H1 (cell line): ENCODE data around the gene MMAB. TPM values are rescaled to one million over a fixed set of nuclear protein-coding genes. Genes with fewer than 3 reads are reported as not detected.

ENCODE experiments used
- CTCF ChIA-PET: fragments of 300-600 bp; sonication (Branson Sonifier 250); formaldehyde crosslinking; loops from one replicate; lab custom pipeline; 2021; ENCODE audit not compliant: partially characterized antibody; lab: Charles Lee
- POLR2A ChIA-PET: fragments of 300-600 bp; sonication (Branson Sonifier 250); formaldehyde crosslinking; loops from one replicate; lab custom pipeline; 2021; ENCODE audit warnings: inconsistent platforms; ENCODE audit not compliant: partially characterized antibody; lab: Charles Lee
- DNase-seq, 2 experiments: peaks; one replicate each; pipeline versions ENCODE4 v3.0.0 to v3.0.0-alpha.2; 2010 to 2022; ENCODE audit warnings: low spot score in 2 of 2, low read depth in 1 of 2, mixed read lengths in 1 of 2
- FAIRE-seq: peaks from 2 replicates; lab custom pipeline; 2011; peaks lifted over from hg19 to GRCh38; lab: Jason Lieb, UNC
- H2AFZ ChIP-seq: 2 replicates; pipeline ENCODE4 v1.8.1; 2012; ENCODE audit warnings: low read length, inconsistent platforms
- H2AK5ac ChIP-seq: 2 replicates; pipeline ENCODE4 v1.6.1; 2013; ENCODE audit warnings: low read depth, low read length
- H2BK120ac ChIP-seq: replicated peaks from 2 replicates; pipeline ENCODE3; 2013; ENCODE audit warnings: low read depth, low read length, inconsistent platforms
- H2BK12ac ChIP-seq: 2 replicates; pipeline ENCODE4 v1.6.1; 2013; ENCODE audit warnings: low read depth, low read length
- H2BK15ac ChIP-seq: 2 replicates; pipeline ENCODE4 v1.6.1; 2013; ENCODE audit warnings: low read length
- H2BK20ac ChIP-seq: 2 replicates; pipeline ENCODE4 v1.6.1; 2013; ENCODE audit warnings: low read length
- H2BK5ac ChIP-seq: 2 replicates; pipeline ENCODE4 v1.6.1; 2013; ENCODE audit warnings: low read depth, low read length
- H3K14ac ChIP-seq: 2 replicates; pipeline ENCODE4 v1.6.1; 2013; ENCODE audit warnings: inconsistent platforms; ENCODE audit not compliant: insufficient read length
- H3K18ac ChIP-seq: 2 replicates; pipeline ENCODE4 v1.6.1; 2013; ENCODE audit warnings: low read length; ENCODE audit errors: extremely low read depth
- H3K23ac ChIP-seq: 2 replicates; pipeline ENCODE4 v1.6.1; 2013; ENCODE audit warnings: inconsistent platforms; ENCODE audit not compliant: insufficient read length
- H3K23me2 ChIP-seq: 2 replicates; pipeline ENCODE4 v1.6.1; 2013; ENCODE audit warnings: low read depth, low read length
- H3K27ac ChIP-seq: 2 replicates; pipeline ENCODE4 v1.6.1; 2011; ENCODE audit warnings: low read depth, low read length, inconsistent platforms
- H3K27me3 ChIP-seq, 4 experiments: replicated peaks in 1 of 4; 1 replicate in 1 of 4; 2 replicates in 3 of 4; pipeline versions ENCODE4 v1.6.1 to v1.8.1; 2011 to 2013; ENCODE audit warnings: low read length in 3 of 4, mild to moderate bottlenecking in 3 of 4, inconsistent platforms in 2 of 4, mixed read lengths in 2 of 4, moderate library complexity in 1 of 4; ENCODE audit not compliant: control insufficient read depth in 3 of 4, insufficient read depth in 3 of 4; ENCODE audit errors: extremely low read depth in 1 of 4
- H3K36me3 ChIP-seq, 4 experiments: 2 replicates each; pipeline versions ENCODE4 v1.6.1 to v1.8.1; 2011 to 2013; ENCODE audit warnings: mild to moderate bottlenecking in 4 of 4, low read length in 3 of 4, moderate library complexity in 2 of 4, control low read depth in 1 of 4, inconsistent platforms in 1 of 4; ENCODE audit not compliant: insufficient read depth in 4 of 4, control insufficient read depth in 2 of 4
- H3K4ac ChIP-seq: replicated peaks from 2 replicates; pipeline ENCODE3; 2013; ENCODE audit warnings: low read length, low read depth, mixed read lengths, inconsistent platforms; ENCODE audit not compliant: insufficient read length
- H3K4me1 ChIP-seq, 4 experiments: replicated peaks in 1 of 4; 1 replicate in 1 of 4; 2 replicates in 3 of 4; pipeline versions ENCODE4 v1.6.1 to v1.8.1; 2011 to 2013; ENCODE audit warnings: low read length in 3 of 4, inconsistent platforms in 2 of 4, mixed read lengths in 1 of 4; ENCODE audit not compliant: insufficient read depth in 4 of 4, control insufficient read depth in 3 of 4
- H3K4me2 ChIP-seq, 2 experiments: 2 replicates each; pipeline versions ENCODE4 v1.6.1 to v1.8.1; 2011 to 2013; ENCODE audit warnings: low read depth in 2 of 2, low read length in 2 of 2, control low read depth in 1 of 2, inconsistent platforms in 1 of 2, mild to moderate bottlenecking in 1 of 2; ENCODE audit not compliant: insufficient read depth in 1 of 2
- H3K4me3 ChIP-seq, 4 experiments: fragments of 200-600, 300-600 bp in 1 of 4; sonication (generic), shearing (Covaris generic), sonication (Bioruptor Twin) in 1 of 4; 2 replicates each; pipeline versions ENCODE4 v1.5.1 to v1.8.1; 2011 to 2016; ENCODE audit warnings: low read length in 4 of 4, low read depth in 3 of 4, control low read depth in 2 of 4, inconsistent platforms in 2 of 4, mild to moderate bottlenecking in 2 of 4, mixed read lengths in 1 of 4, moderate library complexity in 1 of 4; ENCODE audit not compliant: insufficient read depth in 2 of 4; ENCODE audit errors: extremely low read depth in 1 of 4
- H3K56ac ChIP-seq: replicated peaks from 2 replicates; pipeline ENCODE3; 2013; ENCODE audit warnings: low read depth, mild to moderate bottlenecking, mixed read lengths, low read length, inconsistent platforms; ENCODE audit not compliant: insufficient read length
- H3K79me1 ChIP-seq: 2 replicates; pipeline ENCODE4 v1.6.1; 2013; ENCODE audit warnings: low read depth, low read length, control low read depth
- H3K79me2 ChIP-seq, 2 experiments: 2 replicates each; pipeline versions ENCODE4 v1.6.1 to v1.8.1; 2012 to 2013; ENCODE audit warnings: low read length in 2 of 2, mild to moderate bottlenecking in 2 of 2, inconsistent platforms in 1 of 2; ENCODE audit not compliant: insufficient read depth in 2 of 2, control insufficient read depth in 1 of 2
- H3K9ac ChIP-seq, 4 experiments: replicated peaks in 1 of 4; 1 replicate in 1 of 4; 2 replicates in 3 of 4; pipeline versions ENCODE4 v1.6.1 to v1.8.1; 2011 to 2013; ENCODE audit warnings: low read depth in 3 of 4, low read length in 3 of 4, control low read depth in 2 of 4, mild to moderate bottlenecking in 2 of 4, moderate library complexity in 2 of 4, inconsistent platforms in 1 of 4; ENCODE audit errors: extremely low read depth in 1 of 4
- H3K9me3 ChIP-seq, 2 experiments: 2 replicates each; pipeline versions ENCODE4 v1.6.1 to v1.8.1; 2012 to 2013; ENCODE audit warnings: mild to moderate bottlenecking in 2 of 2, moderate library complexity in 2 of 2, control low read depth in 1 of 2, inconsistent platforms in 1 of 2, low read depth in 1 of 2, low read length in 1 of 2, mixed read lengths in 1 of 2; ENCODE audit not compliant: insufficient read depth in 2 of 2
- H4K20me1 ChIP-seq, 2 experiments: replicated peaks in 1 of 2; 2 replicates each; pipeline versions ENCODE3 to v1.8.1; 2011 to 2013; ENCODE audit warnings: inconsistent platforms in 2 of 2, low read length in 2 of 2, mild to moderate bottlenecking in 1 of 2; ENCODE audit not compliant: insufficient read depth in 2 of 2, control insufficient read depth in 1 of 2
- H4K5ac ChIP-seq: 2 replicates; pipeline ENCODE4 v1.6.1; 2013; ENCODE audit warnings: low read length, low read depth, mixed read lengths, inconsistent platforms; ENCODE audit not compliant: insufficient read length
- H4K8ac ChIP-seq: 2 replicates; pipeline ENCODE4 v1.8.0; 2013; ENCODE audit warnings: mild to moderate bottlenecking, moderate library complexity, low read length, inconsistent platforms; ENCODE audit not compliant: insufficient read depth; ENCODE audit errors: extremely low read depth
- H4K91ac ChIP-seq: replicated peaks from 2 replicates; pipeline ENCODE3; 2013; ENCODE audit warnings: low read length, mixed read lengths, inconsistent platforms; ENCODE audit not compliant: insufficient read length
- ATF3 ChIP-seq: IDR thresholded peaks from 2 replicates; pipeline ENCODE4 v1.6.1; 2011; ENCODE audit warnings: low read depth, mild to moderate bottlenecking, low read length; ENCODE audit not compliant: insufficient read depth
- CEBPB ChIP-seq: IDR thresholded peaks from 2 replicates; pipeline ENCODE4 v1.6.1; 2012; ENCODE audit warnings: low read depth, low read length
- CHD1 ChIP-seq: IDR thresholded peaks from 2 replicates; pipeline ENCODE4 v1.6.1; 2012; ENCODE audit warnings: low read depth, low read length, improper control_type of control experiment
- SAP30 ChIP-seq: fragments of 300-600 bp; sonication (generic); IDR thresholded peaks from 2 replicates; pipeline ENCODE4 v1.7.1; 2012; ENCODE audit warnings: low read length, moderate library complexity, mild to moderate bottlenecking, inconsistent platforms; ENCODE audit not compliant: insufficient read depth, insufficient replicate concordance
- whole genome bisulfite sequencing, 2 experiments: shearing (Covaris generic) in 1 of 2; methylation state at CpG; one replicate each; pipeline versions ENCODE4 v1.1.6 to v1.1.7; 2013 to 2015; ENCODE audit warnings: low lambda C conversion rate in 2 of 2, mixed read lengths in 2 of 2, inconsistent platforms in 1 of 2, low coverage in 1 of 2, missing lambda C conversion rate in 1 of 2; ENCODE audit not compliant: insufficient replicate concordance in 2 of 2, insufficient coverage in 1 of 2, insufficient read length in 1 of 2; ENCODE audit errors: extremely low coverage in 1 of 2, missing lambda C conversion rate in 1 of 2; 5-methylcytosine and 5-hydroxymethylcytosine counted together
- polyA plus RNA-seq, 7 experiments: library from polyadenylated mRNA; depleted of rRNA in 3 of 7; stranded (reverse) in 5 of 7; unstranded in 2 of 7; fragments of >200 nt in 5 of 7; fragments of 200-250 nt in 2 of 7; gene quantifications; 1 replicate in 5 of 7; 2 replicates in 1 of 7; 4 replicates in 1 of 7; pipeline versions ENCODE4 v1.2.1 to v1.2.3, GENCODE V29; 2011 to 2013; ENCODE audit warnings: missing spikeins in 2 of 7, mixed read lengths in 2 of 7
- total RNA-seq: library from RNA; stranded (reverse); fragmentation: NEBNext Ultra II Directional; extraction: Animal tissue kit (Norgen Biotek cat#: 25700); gene quantifications from 2 replicates; pipeline ENCODE4 v1.2.1, GENCODE V29; 2021

The MMAB gene
- total and polyA plus RNA-seq, 2 of the 8 experiments (the other 6 are each of a cell fraction or from before 2014, with no cell fraction given), result 12.9 to 18.5 TPM

DNA sequence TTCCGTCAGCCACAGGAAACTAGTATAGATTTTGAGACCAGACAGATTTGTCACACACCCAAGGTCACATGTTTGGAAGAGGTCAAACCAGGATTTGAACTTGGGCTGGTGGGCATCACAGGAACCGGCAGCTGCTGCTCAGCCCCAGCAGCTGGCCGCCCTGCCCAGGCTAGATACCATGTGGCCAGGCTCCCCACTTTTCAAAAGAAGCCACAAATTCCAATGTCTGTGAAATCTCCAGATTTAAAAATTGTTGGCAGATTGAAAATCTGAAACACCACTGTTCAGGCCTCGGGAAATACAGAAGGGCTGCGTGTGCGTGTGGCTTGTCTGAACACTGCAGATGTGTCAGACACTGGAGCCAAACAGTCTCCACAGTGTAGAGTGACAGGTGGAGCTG lies 30.4 kb downstream of the MMAB start:
- no peaks in the 10 kb centered on the region for H3K79me2 ChIP-seq
- DNase-seq (no peak), FAIRE-seq (no peak)
- ChIA-PET POLR2A (interaction anchor here (1.1 to 1.2 kb wide), 3 partner anchors 9 to 25 kb away, joined by 3 to 5 read pairs (median 3); no protein-coding TSS in a partner anchor), CTCF (interaction anchor here (1.0 to 5.7 kb wide), 2 partner anchors 9 to 24 kb away, joined by 3 to 47 read pairs; no protein-coding TSS in a partner anchor)
- H3K9me3 ChIP-seq, result no peaks in the 10 kb centered on the region
- no peak overlapping the region for H2BK12ac ChIP-seq
- TF ChIP-seq ATF3 (no peak), SAP30 (no peak), CEBPB (no peak), CHD1 (no peak)
- no peak overlapping the region for H4K8ac ChIP-seq
- no peak overlapping the region for H2BK5ac ChIP-seq
- H3K79me1 ChIP-seq, result no peaks in the 10 kb centered on the region
- no peak overlapping the region for H2BK20ac ChIP-seq
- no peak overlapping the region for H2AFZ ChIP-seq
- H3K4ac ChIP-seq, result no peak overlapping the region
- 89% methylated on average over 6 of the region's 6 CpGs; no CpG with 5 or more reads in 1 of the 2 experiments for WGBS, 2 experiments
- H4K5ac ChIP-seq, result no peak overlapping the region
- H3K4me3 ChIP-seq, result no peak overlapping the region
- no peaks in the 10 kb centered on the region for H3K27me3 ChIP-seq
- peaks cover 0 to 2% of the 10 kb centered on the region in 2 experiments for H4K20me1 ChIP-seq
- no peaks in the 10 kb centered on the region for H3K23me2 ChIP-seq
- no peak overlapping the region for H2AK5ac ChIP-seq
- no peak overlapping the region for H3K56ac ChIP-seq
- no peak overlapping the region for H3K27ac ChIP-seq
- no peak overlapping the region for H3K23ac ChIP-seq
- no peak overlapping the region for H4K91ac ChIP-seq
- no peak overlapping the region for H3K14ac ChIP-seq
- no peak overlapping the region for H2BK120ac ChIP-seq
- no peak overlapping the region for H3K9ac ChIP-seq
- H3K4me2 ChIP-seq, result no peak overlapping the region
- H3K36me3 ChIP-seq, result no peaks in the 10 kb centered on the region; a peak in 1 of 8 replicates
- no peaks in the 10 kb centered on the region for H3K4me1 ChIP-seq
- no peak overlapping the region for H3K18ac ChIP-seq
- H2BK15ac ChIP-seq, result no peak overlapping the region
